ENCODE data around the gene VAV1. TPM values are rescaled to one million over a fixed set of nuclear protein-coding genes. Genes with fewer than 3 reads are reported as not detected.
A peak's percentile ranks its signal among the peaks of the same experiment; 100 is the strongest.

VAV1 gene
- total and polyA plus RNA-seq, 2 of the 13 experiments (the other 11 are each of a cell fraction or from before 2014, with no cell fraction given) = not detected

- TF ChIP-seq ZC3H4 (CRISPR knock-in tag; IDR thresholded peaks at IDR 0.05; ENCODE audit: borderline replicate concordance) = no peak
- no peak for TF ChIP-seq MXD4 (CRISPR knock-in tag; IDR thresholded peaks at IDR 0.05)
- TF ChIP-seq, protein P1, sequence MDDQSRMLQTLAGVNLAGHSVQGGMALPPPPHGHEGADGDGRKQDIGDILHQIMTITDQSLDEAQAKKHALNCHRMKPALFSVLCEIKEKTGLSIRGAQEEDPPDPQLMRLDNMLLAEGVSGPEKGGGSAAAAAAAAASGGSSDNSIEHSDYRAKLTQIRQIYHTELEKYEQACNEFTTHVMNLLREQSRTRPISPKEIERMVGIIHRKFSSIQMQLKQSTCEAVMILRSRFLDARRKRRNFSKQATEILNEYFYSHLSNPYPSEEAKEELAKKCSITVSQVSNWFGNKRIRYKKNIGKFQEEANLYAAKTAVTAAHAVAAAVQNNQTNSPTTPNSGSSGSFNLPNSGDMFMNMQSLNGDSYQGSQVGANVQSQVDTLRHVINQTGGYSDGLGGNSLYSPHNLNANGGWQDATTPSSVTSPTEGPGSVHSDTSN (CRISPR knock-in tag; IDR thresholded peaks at IDR 0.05; ENCODE audit: borderline replicate concordance) = no peak
- 0 out of 2 replicates have a peak, but pooled peaks have one; percentile 54 for TF ChIP-seq ZNF512B (CRISPR knock-in tag; IDR thresholded peaks at IDR 0.05; ENCODE audit: borderline replicate concordance)
- TF ChIP-seq YEATS2 (CRISPR knock-in tag; IDR thresholded peaks at IDR 0.05; ENCODE audit: borderline replicate concordance) = no peak
- TF ChIP-seq IRF9 (CRISPR knock-in tag; IDR thresholded peaks at IDR 0.05; ENCODE audit: borderline replicate concordance) = no peak
- TF ChIP-seq PAX8 (CRISPR knock-in tag; IDR thresholded peaks at IDR 0.05; ENCODE audit: borderline replicate concordance) = no peak
- TF ChIP-seq HNF4G (IDR thresholded peaks at IDR 0.05; ENCODE audit: borderline replicate concordance, low read depth, low read length) = no peak
- no peak for TF ChIP-seq HNF4G (CRISPR knock-in tag; IDR thresholded peaks at IDR 0.05; ENCODE audit: borderline replicate concordance, low read depth)
- no peak for TF ChIP-seq HCFC1 (IDR thresholded peaks at IDR 0.05; ENCODE audit: low read depth, low read length)
- TF ChIP-seq CBX1 (IDR thresholded peaks at IDR 0.05; ENCODE audit: low read depth) = no peak
- TF ChIP-seq KLF11 (CRISPR knock-in tag; IDR thresholded peaks at IDR 0.05) = no peak; the same call in 1 of the 2 replicates
- TF ChIP-seq SNAPC2 (CRISPR knock-in tag; IDR thresholded peaks at IDR 0.05) = no peak
- TF ChIP-seq FOXA3 (CRISPR knock-in tag; IDR thresholded peaks at IDR 0.05) = no peak
- no peak for TF ChIP-seq POGZ (CRISPR knock-in tag; IDR thresholded peaks at IDR 0.05)
- no peak for TF ChIP-seq TCF7 (IDR thresholded peaks at IDR 0.05; ENCODE audit: low read depth)
- TF ChIP-seq E2F1 (CRISPR knock-in tag; IDR thresholded peaks at IDR 0.05) = no peak
- TF ChIP-seq ARID4A (CRISPR knock-in tag; IDR thresholded peaks at IDR 0.05; ENCODE audit: borderline replicate concordance) = peak; percentile 55
- no peak for TF ChIP-seq DPF2 (CRISPR knock-in tag; IDR thresholded peaks at IDR 0.05; ENCODE audit: borderline replicate concordance, low read depth)
These were observed 36.2 kb upstream of the VAV1 start (continued) for GRCh38 chr19:6736169-6736916.
